ENCODE data around the gene LEFTY1. TPM values are rescaled to one million over a fixed set of nuclear protein-coding genes. Genes with fewer than 3 reads are reported as not detected.
"Not testable (repeated sequence)": the region's sequence is repeated elsewhere in the genome, so short reads cannot be mapped to it uniquely, and the experiment has no call there.

LEFTY1 gene
- total RNA-seq, 2 donors from 2014 or later = 1.7 to 2.0 TPM

- no peak for TF ChIP-seq POLR2AphosphoS5 (IDR thresholded peaks at IDR 0.05)
- Histone ChIP-seq H3K4me3 (no peak overlapping the region), H3K4me1 (replicated peaks) (no peaks in the 10 kb centered on the region), H3K36me3 (peaks cover 6 to 7% of the 10 kb centered on the region in 2 donors), H3K9me3 (no peaks in the 10 kb centered on the region), H3K27ac (no peak overlapping the region), H3K27me3 (replicated peaks; ENCODE audit: insufficient read depth) (no peaks in the 10 kb centered on the region)
- no peak for DNase-seq (ENCODE audit: low spot score)
- WGBS = 89% methylated on average over 6 of the region's 6 CpGs
- intact Hi-C loops (cut with DNase I) = loop anchor here (10.0 kb wide), 1 partner anchor 288 kb away; no protein-coding TSS in a partner anchor
These were observed 46.0 kb downstream of the LEFTY1 start for GRCh38 chr1:225842788-225843425.

DNA sequence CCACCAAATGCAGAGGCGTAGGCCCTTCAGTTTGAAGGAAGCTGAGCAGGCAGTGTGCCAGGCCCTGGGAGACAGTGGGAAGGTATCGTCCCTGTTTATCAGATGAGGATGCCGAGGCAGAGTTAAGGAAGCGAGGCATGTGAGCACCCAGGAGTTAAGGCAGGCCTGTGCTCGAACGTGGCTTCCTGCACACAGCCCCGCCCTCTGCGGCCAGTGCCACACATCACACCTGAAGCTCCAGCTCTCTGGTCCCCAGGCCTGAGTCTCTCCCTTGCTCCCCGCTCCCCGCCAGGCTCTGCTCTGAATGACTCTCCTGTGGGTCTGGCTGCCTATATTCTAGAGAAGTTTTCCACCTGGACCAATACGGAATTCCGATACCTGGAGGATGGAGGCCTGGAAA is 46.9 kb downstream of the LEFTY1 start:
- TF ChIP-seq CTCF (IDR thresholded peaks at IDR 0.05) = no peak
- TF ChIP-seq POLR2AphosphoS5 (IDR thresholded peaks at IDR 0.05) = no peak
- no peak for TF ChIP-seq POLR2A (IDR thresholded peaks at IDR 0.05)
- Histone ChIP-seq H3K4me3 (no peak overlapping the region), H3K27me3 (replicated peaks; ENCODE audit: insufficient read depth) (no peaks in the 10 kb centered on the region), H3K4me1 (replicated peaks) (no peaks in the 10 kb centered on the region), H3K27ac (no peak overlapping the region), H3K36me3 (peaks cover 6 to 7% of the 10 kb centered on the region in 2 donors), H3K9me3 (no peaks in the 10 kb centered on the region)
- DNase-seq (ENCODE audit: low spot score) = no peak
- intact Hi-C loops (cut with DNase I) = loop anchor here (10.0 kb wide), 1 partner anchor 287 kb away; no protein-coding TSS in a partner anchor
- 71% methylated on average over 12 of the region's 12 CpGs for WGBS

- Histone ChIP-seq H3K4me3 (no peak overlapping the region), H3K27me3 (replicated peaks; ENCODE audit: insufficient read depth) (no peaks in the 10 kb centered on the region), H3K9me3 (no peaks in the 10 kb centered on the region), H3K4me1 (replicated peaks) (no peaks in the 10 kb centered on the region), H3K27ac (no peak overlapping the region), H3K36me3 (no peaks in the 10 kb centered on the region)
- 89% methylated on average over 4 of the region's 4 CpGs for WGBS
- TF ChIP-seq CTCF (IDR thresholded peaks at IDR 0.05) (no peak), POLR2A (IDR thresholded peaks at IDR 0.05) (no peak), POLR2AphosphoS5 (IDR thresholded peaks at IDR 0.05) (no peak)
- intact Hi-C loops (cut with DNase I) = loop anchor here (10.0 kb wide), 1 partner anchor 286 kb away; no protein-coding TSS in a partner anchor
- DNase-seq (ENCODE audit: low spot score) = no peak
These were observed 48.2 kb downstream of the LEFTY1 start for GRCh38 chr1:225840713-225841112.

DNA sequence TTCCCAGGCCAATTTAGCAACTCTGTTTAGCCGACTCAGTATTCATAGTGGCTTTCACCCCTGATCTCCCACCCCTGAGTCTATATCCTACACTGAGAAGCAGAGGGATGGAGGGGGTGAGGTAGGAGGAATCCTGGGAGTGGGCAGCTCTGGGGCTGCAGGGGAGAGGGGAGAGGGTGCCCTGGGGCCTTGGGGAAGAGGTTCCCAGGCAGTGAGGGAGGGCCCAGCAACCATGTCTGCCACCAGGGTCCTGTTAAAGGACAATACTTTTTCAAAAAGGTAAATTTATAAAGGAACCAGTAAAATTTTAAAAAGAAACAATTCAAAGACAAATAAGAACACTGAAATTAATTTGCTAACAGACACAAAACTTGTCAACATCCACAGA is 48.7 kb downstream of the LEFTY1 start:
- no peak for TF ChIP-seq POLR2AphosphoS5 (IDR thresholded peaks at IDR 0.05)
- TF ChIP-seq CTCF (IDR thresholded peaks at IDR 0.05) = no peak
- TF ChIP-seq POLR2A (IDR thresholded peaks at IDR 0.05) = no peak
- intact Hi-C loops (cut with DNase I) = loop anchor here (10.0 kb wide), 1 partner anchor 285 kb away; no protein-coding TSS in a partner anchor
- H3K36me3 ChIP-seq = no peaks in the 10 kb centered on the region

DNA sequence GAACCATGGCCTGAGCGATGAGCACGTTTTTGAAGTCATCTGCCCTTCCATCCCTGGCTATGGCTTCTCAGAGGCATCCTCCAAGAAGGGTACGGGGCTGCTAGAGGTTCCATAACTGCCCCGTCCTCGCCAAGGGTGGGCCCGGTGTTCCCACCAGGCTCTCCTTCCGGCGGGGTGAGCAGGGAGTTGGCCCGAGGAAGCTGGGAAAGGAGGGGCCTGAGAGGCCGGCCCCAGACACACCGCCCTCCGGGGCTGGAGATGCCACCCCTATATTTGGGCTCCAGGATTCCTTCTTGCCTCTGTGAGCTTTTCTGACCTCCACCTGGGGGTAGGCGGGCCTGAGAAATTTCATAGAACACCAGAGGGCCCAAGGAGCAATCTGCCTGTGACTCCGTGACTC is 50.2 kb downstream of the LEFTY1 start:
- Histone ChIP-seq H3K4me1 (replicated peaks) (peaks cover 7% of the 10 kb centered on the region), H3K27me3 (replicated peaks; ENCODE audit: insufficient read depth) (no peaks in the 10 kb centered on the region), H3K27ac (no peak overlapping the region), H3K4me3 (no peak overlapping the region), H3K36me3 (no peaks in the 10 kb centered on the region), H3K9me3 (no peaks in the 10 kb centered on the region)
- TF ChIP-seq POLR2A (IDR thresholded peaks at IDR 0.05) (no peak), POLR2AphosphoS5 (IDR thresholded peaks at IDR 0.05) (no peak), CTCF (IDR thresholded peaks at IDR 0.05) (no peak)
- 87% methylated on average over 14 of the region's 14 CpGs for WGBS
- intact Hi-C loops (cut with DNase I) = no loop called here
- DNase-seq (ENCODE audit: low spot score) = no peak

More for the DNA sequence above, 48.7 kb downstream of the LEFTY1 start:
- Histone ChIP-seq H3K4me1 (replicated peaks) (no peaks in the 10 kb centered on the region), H3K27ac (no peak overlapping the region), H3K9me3 (no peaks in the 10 kb centered on the region), H3K27me3 (replicated peaks; ENCODE audit: insufficient read depth) (no peaks in the 10 kb centered on the region), H3K4me3 (no peak overlapping the region)
- no peak for DNase-seq (ENCODE audit: low spot score)
- 100% methylated on average over 1 of the region's 1 CpG for WGBS

- not testable (repeated sequence) for H3K27me3 ChIP-seq (replicated peaks; ENCODE audit: insufficient read depth)
These were observed 52.6 kb downstream of the LEFTY1 start for GRCh38 chr1:225836296-225836695.

More at GRCh38 chr1:225836296-225836695, 52.6 kb downstream of the LEFTY1 start:
- H3K9me3 ChIP-seq; H3K4me1 ChIP-seq (replicated peaks); DNase-seq (ENCODE audit: low spot score); intact Hi-C loops (cut with DNase I); H3K36me3 ChIP-seq; H3K4me3 ChIP-seq: not testable (repeated sequence)
- 81% methylated on average over 4 of the region's 4 CpGs for WGBS
- H3K27ac ChIP-seq = peak overlapping the region in 1 of 2 donors; percentile 45

Data from prostate gland (tissue), 2 donors.